AML-193 (cell line): ENCODE measurements around the gene SLCO2A1.

Experiments used
- DNase-seq, 2 experiments: peaks; one replicate each; lab custom pipeline; 2025; lab: John Stamatoyannopoulos, UW

SLCO2A1 gene

DNA sequence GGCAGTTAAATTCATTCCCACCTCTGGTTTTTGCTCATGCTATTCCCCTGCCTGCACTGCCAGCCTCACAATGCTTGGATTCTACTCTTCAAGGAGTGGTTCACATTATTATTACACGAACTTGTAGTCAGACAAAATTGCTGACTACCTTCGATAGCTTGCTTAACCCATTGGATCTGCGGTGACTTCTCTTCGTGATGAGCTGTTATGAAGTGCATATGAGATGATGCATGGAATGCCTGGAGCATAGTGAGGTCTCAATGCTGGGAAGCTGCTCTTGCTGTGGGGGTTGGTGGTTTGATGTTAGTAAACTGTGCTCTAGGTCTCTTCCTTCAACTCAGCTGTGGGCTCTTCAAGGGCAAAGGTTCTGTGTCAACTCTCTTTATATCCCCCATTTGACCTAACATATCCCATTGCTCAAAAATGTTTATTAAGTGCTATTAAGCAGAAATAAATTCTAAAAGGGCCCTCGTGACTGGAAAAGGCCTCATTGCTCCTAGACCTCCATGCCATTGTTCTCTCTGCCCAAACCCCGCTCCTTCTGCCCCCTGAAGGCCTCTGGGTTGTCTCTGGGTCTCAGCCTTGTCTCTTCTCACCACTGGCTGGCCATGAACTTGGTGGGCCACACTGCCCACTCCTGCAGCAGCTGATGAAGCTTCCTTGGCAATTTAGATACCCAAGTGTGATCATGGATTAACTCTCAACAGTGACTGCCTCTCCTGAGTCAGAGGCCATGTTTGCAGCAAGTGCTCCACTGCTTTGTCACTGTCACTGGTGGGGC is 4.5 kb upstream of the SLCO2A1 start:
- no peak for DNase-seq

DNA sequence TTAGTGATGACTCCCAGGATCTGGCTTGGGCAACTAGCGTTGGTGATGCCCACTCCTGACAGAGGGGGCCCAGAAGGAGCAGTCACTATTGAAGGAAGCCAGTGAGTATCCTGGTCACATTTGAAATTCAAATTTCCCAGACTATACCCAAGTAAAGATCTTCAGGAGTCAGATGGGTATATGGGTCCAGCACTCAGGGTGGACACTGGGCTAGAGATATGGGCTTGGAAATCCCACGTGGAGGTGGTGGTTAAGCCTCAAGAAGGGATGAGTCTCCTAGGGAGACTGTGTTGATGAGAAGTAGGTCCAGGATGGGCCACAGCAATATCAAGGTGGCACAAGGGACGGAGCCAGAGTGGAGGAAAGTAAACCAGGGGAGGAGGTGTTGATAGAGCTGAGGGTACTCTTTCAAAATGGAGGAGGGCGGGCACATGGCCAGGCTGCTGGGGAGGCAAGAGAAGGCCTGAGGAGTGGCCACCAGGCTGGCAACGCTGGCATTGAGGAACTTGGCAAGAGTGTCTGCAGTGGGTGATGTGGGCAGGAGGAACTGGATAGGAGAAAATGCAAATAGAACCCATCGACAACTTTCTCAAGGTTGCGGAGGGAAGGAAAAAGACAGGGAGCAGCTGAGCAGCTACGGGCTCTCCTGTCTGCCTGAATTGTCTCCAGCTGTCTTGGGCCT is 3.7 kb upstream of the SLCO2A1 start:
- no peak for DNase-seq

- no peak for DNase-seq
These were observed 1.7 kb upstream of the SLCO2A1 start for GRCh38 chr3:134031348-134031915.

GRCh38 chr3:134030379-134031347 is 938 bp upstream of the SLCO2A1 start:
- DNase-seq: no peak

DNA sequence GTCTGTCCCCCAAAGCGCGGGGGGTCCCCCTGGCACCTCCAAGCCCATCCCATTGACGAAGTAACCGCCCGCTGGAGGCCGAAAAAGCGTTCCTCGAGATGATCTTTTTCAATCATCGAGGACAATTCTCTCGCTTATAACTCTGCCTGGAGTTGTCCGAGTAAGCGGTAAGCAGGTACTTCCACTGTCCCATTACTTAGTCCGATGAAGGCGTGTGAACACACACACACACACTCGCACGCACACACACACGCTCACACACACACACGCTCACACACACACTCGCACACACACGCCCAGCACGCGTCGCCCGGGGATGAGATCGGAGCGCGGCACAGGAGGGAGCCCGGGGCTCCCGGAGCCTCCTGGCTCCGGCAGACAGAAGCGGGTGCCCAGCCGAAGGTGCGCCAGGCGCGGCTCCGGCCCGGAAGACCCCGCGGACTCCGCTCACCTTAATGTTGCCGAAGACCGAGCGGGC is 430 bp downstream of the SLCO2A1 start:
- no peak for DNase-seq

DNA sequence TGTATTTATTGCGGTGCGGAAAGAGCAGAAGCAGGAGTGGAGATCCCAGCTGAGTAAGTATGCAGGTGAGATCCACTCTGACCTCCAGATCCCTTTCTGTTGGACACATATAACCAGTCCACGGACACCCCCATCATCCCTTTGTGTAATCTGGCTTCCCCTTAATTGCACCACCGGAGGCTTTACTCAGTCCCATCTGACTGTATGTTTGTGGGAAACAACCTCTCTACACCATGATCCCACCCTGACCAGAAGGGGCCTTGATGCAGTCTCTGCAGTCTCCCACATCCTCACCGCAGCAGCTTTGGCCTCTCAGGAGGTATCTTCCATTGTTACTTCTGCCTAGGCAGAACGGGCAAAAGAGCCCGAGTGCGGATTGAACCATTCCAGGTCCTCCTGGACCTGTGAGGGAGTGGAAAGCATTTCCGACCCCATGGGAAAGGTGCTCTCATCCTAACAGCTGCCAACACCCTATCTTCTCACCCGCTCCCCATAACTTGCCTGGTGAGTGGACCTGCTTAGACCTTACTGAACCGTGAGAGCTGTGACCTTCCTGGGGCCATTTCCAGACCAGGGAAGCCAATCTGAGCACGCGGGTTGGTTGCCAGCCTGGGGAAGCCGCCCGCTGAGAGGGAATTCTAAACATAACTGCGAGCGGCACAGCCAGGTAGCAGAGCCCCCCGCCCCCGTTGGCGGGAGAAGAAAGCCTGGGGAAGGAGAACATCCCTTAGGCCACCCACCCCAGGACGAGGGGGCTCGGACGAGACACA is 1.1 kb downstream of the SLCO2A1 start:
- no peak for DNase-seq

- DNase-seq: no peak
These were observed 2.1 kb downstream of the SLCO2A1 start for GRCh38 chr3:134027631-134028030.

DNA sequence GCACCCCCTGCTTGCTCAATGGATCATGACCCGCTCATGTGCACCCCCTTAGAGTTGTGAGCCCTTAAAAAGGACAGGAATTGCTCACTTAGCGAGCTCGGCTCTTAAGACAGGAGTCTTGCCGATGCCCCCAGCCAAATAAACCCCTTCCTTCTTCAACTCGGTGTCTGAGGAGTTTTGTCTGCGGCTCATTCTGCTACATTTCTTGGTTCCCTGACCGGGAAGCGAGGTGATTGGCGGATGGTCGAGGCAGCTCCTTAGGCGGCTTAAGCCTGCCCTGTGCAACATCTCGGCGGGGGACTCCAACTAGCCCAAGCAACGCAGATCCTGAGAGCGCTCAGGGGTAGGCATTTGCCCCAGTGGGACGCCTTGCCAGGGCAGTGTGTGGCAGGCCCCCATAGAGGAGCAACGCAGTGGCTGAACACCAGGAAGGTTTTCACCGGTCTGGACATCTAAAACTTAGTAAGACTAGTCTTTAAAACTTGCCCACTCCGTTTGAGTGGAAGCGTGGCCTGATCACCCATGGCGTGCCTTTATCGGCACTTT is 9.5 kb downstream of the SLCO2A1 start:
- DNase-seq: no peak

DNA sequence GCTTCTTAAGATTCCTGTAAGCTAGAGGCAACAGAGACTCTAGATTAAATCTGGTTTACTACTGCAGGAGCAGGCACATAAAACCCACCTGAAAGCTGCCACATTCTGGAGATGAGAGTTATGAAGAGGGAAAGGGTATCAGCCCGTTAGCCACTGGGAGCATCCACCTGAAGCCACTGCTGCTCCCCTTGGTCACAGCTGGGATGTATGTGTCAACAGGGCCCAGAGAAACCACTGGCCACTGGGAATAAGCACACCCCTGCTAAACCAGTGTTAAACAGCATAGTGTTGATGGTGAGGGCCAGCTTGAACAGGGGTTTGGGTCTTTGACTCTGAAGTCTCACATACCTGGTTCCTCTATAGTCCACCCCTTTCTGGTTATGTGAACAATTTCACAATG is 10.9 kb downstream of the SLCO2A1 start:
- DNase-seq: no peak

DNA sequence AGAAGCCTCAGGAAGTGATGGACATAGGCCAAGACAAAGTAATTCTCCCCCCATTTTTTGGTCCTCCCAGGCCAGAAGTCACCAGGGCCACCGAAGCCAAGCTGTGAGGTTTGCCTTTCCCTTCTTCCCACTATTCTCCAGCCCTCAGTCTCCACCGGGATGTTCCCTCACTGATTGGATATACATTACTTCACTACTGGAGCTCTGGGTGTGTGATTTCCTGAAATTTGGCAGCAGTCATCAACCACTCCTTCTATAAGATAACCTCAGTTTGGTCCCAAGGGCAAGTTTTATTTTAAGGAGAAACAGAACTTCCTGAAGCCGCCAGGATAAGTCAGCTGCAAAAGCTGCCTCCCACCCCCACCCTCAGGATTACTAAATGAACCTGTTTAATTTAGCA is 11.3 kb downstream of the SLCO2A1 start:
- DNase-seq: no peak

GRCh38 chr3:134017490-134017889 is 12.2 kb downstream of the SLCO2A1 start:
- no peak for DNase-seq

- DNase-seq: no peak
These were observed 15.5 kb downstream of the SLCO2A1 start for GRCh38 chr3:134014270-134014669.

GRCh38 chr3:134013280-134013679 is 16.4 kb downstream of the SLCO2A1 start:
- no peak for DNase-seq

DNA sequence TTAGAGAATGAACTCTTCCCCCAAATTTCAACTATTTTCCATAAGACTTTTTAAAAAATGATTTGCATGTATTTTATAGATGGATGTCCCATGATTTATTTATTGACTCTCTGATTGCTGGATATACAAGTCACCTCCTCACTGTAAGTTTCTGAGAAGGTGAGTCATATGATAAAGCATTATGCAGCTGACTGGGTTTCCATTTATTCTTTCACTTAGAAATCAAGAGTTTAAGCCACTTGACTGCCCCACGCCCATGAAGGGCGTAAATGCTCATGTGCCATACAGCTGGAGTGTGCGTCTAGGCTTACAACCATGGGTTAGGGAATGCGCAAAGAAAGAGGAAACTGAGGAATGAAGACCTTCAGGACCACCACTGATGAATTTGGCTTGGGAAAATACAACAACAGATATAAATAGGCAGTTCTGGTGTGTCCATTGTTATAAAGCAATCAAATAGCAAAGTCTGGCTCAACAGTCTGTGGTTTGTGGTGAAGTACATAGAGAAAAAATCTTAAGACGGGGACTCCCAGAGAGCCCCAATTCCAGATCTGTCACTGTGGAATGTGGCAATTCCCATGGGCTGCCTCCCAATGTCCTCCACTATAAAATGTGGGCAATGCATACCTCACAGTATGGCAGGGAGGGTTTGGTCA is 20.3 kb downstream of the SLCO2A1 start:
- DNase-seq: no peak

GRCh38 chr3:134008630-134009156 is 21.0 kb downstream of the SLCO2A1 start:
- no peak for DNase-seq

GRCh38 chr3:134007819-134008218 is 21.9 kb downstream of the SLCO2A1 start:
- DNase-seq: no peak

DNA sequence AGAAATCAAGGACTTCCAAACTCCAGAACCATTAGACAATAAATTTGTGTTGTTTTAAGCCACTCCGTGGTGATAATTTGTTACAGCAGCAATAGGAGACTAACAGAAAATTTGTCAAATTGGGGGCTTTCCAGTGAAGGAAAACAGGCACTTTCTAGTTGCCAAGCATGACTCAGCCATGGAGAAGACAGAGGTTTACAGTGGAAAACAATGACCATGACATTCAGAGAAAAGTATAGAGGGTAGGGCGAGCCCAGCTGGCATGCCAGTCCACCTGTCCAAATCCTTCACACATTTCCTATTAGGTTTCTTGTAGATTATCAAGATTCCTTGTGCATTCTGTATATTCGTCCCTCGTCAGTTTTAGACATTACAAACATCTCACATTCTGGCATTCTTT is 24.9 kb downstream of the SLCO2A1 start:
- DNase-seq: no peak

DNA sequence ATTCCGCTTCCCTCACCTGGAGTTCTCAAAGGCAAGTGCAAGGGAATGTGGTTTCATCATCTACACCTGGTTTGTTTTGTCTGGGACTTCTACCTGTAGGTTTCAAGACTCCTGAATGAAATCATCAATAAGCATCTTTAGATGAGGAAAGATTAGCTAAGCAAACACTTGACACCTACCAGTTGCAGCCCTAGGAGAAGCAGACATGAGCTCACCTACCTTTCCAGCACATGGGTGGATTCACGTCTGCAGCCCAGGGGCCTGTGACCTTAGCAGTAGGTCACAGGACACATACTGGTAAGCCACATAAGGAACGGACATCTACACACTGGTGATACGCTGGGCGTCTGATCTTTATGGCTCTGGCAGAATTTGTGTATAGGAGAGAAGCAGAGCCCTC is 26.7 kb downstream of the SLCO2A1 start:
- DNase-seq: no peak

DNA sequence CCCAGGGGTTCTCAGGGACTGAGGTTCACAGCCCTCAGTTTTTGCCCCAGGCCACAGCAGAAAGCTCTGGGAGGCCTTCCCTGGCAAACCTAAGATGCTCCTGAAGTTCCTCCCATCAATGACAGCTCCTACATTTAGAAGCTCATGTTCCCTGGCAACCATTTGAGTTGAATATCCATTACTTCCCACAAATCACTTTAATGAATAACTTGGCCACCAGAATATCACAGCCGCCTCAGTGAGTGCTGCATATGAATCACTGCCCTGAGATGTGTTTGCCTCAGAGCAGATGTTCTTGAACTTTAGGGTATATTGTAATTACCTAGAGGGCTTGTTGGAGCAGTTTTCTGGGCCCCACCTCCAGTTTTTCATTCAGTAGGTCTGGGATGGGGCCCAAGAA is 27.4 kb downstream of the SLCO2A1 start:
- DNase-seq: no peak

DNA sequence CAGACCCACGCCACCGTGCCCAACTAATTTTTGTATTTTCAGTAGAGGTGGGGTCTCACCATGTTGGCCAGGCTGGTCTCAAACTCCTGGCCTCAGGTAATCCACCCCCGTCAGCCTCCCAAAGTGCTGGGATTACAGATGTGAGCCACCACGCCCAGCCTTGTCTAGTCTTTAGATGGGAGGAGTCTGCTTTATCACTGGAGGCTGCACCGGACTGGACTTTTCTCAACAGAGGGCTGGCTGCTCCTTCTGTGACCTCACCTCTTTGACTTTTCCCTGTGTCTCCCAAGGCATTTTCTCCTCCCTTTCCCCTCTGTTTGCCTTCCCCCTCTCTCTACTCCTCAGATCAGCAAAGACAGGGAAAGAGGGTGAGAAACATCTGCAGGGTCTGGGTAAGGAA is 28.5 kb downstream of the SLCO2A1 start:
- DNase-seq: no peak
